ENCODE data around the gene PKP2. TPM values are rescaled to one million over a fixed set of nuclear protein-coding genes. Genes with fewer than 3 reads are reported as not detected.

The PKP2 gene
- total and polyA plus RNA-seq, 2 of the 8 experiments (the other 6 are each of a cell fraction or from before 2014, with no cell fraction given): 9.6 to 44.8 TPM

DNA sequence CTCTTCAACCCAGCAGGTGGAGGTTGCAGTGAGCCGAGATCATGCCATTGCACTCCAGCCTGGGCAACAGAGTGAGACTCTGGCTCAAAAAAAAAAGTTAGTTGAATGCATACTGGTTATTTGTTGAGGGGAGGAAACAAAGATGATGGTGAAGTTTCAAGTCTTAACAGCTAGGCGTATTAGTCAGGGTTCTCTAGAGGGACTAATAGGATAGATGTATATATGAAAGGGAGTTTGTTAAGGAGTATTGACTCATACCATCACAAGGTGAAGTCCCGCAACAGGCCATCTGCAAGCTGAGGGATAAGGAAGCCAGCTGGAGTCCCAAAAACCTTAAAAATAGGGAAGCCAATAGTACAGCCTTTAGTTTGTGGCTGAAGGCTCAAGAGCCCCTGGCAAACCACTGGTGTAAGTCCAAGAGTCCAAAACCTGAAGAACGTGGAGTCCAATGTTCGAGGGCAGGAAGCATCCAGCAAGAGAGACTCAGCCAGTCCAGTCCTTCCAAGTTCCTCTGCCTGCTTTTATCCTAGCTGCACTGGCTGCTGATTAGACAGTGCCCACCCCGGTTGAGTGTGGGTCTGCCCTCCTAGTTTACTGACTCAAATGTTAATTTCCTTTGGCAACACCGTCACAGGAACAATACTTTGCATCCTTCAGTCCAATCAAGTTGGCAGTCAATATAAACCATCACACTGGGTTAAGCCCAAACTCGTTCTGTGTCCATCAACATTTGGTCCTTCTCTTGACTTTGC lies 26.1 kb upstream of the PKP2 start:
- Histone ChIP-seq H2BK12ac (ENCODE audit: low read depth, low read length) (no peak overlapping the region), H3K36me3 (ENCODE audit: control insufficient read depth in 2 of 4, insufficient read depth in 4 of 4, low read length in 3 of 4) (no peaks in the 10 kb centered on the region), H4K91ac (replicated peaks; ENCODE audit: insufficient read length, low read length) (no peak overlapping the region), H3K4me3 (ENCODE audit: extremely low read depth in 1 of 4, insufficient read depth in 2 of 4, low read depth in 3 of 4, low read length in 4 of 4) (no peak overlapping the region), H3K4me2 (ENCODE audit: insufficient read depth in 1 of 2, low read depth in 2 of 2, low read length in 2 of 2) (no peak overlapping the region), H3K14ac (ENCODE audit: insufficient read length) (no peak overlapping the region), H3K9me3 (ENCODE audit: insufficient read depth in 2 of 2, low read depth in 1 of 2, low read length in 1 of 2) (no peaks in the 10 kb centered on the region), H3K4me1 (replicated peaks in 1 of 4; ENCODE audit: control insufficient read depth in 3 of 4, insufficient read depth in 4 of 4, low read length in 3 of 4) (no peaks in the 10 kb centered on the region), H2AFZ (ENCODE audit: low read length) (no peak overlapping the region), H3K23me2 (ENCODE audit: low read depth, low read length) (no peaks in the 10 kb centered on the region), H3K79me2 (ENCODE audit: control insufficient read depth in 1 of 2, insufficient read depth in 2 of 2, low read length in 2 of 2) (no peaks in the 10 kb centered on the region), H2BK15ac (ENCODE audit: low read length) (no peak overlapping the region), H4K5ac (ENCODE audit: insufficient read length, low read depth, low read length) (no peak overlapping the region), H3K27ac (ENCODE audit: low read depth, low read length) (no peak overlapping the region), H3K9ac (replicated peaks in 1 of 4; ENCODE audit: extremely low read depth in 1 of 4, low read depth in 3 of 4, low read length in 3 of 4) (no peak overlapping the region), H2AK5ac (ENCODE audit: low read depth, low read length) (no peak overlapping the region), H3K4ac (replicated peaks; ENCODE audit: insufficient read length, low read depth, low read length) (no peak overlapping the region), H2BK20ac (ENCODE audit: low read length) (no peak overlapping the region), H3K79me1 (ENCODE audit: low read depth, low read length) (no peaks in the 10 kb centered on the region), H3K56ac (replicated peaks; ENCODE audit: insufficient read length, low read depth, low read length) (no peak overlapping the region), H2BK120ac (replicated peaks; ENCODE audit: low read depth, low read length) (no peak overlapping the region), H3K27me3 (replicated peaks in 1 of 4; ENCODE audit: control insufficient read depth in 3 of 4, extremely low read depth in 1 of 4, insufficient read depth in 3 of 4, low read length in 3 of 4) (no peaks in the 10 kb centered on the region), H4K20me1 (replicated peaks in 1 of 2; ENCODE audit: control insufficient read depth in 1 of 2, insufficient read depth in 2 of 2, low read length in 2 of 2) (no peaks in the 10 kb centered on the region), H4K8ac (ENCODE audit: extremely low read depth, insufficient read depth, low read length) (no peak overlapping the region), H3K18ac (ENCODE audit: extremely low read depth, low read length) (no peak overlapping the region), H2BK5ac (ENCODE audit: low read depth, low read length) (no peak overlapping the region), H3K23ac (ENCODE audit: insufficient read length) (no peak overlapping the region)
- 91% methylated on average over 8 of the region's 8 CpGs; no CpG with 5 or more reads in 1 of the 2 experiments for WGBS, 2 experiments (ENCODE audit: extremely low coverage in 1 of 2, insufficient coverage in 1 of 2, insufficient read length in 1 of 2, insufficient replicate concordance in 2 of 2, low coverage in 1 of 2, low lambda C conversion rate in 2 of 2, missing lambda C conversion rate in 1 of 2)
- CTCF ChIA-PET (ENCODE audit: partially characterized antibody): interaction anchor here (0.6 to 0.7 kb wide), 2 partner anchors 33 to 897 kb away, joined by 3 read pairs; no protein-coding TSS in a partner anchor
- TF ChIP-seq JUND (IDR thresholded peaks at IDR 0.05; ENCODE audit: low read length): no peak
- no peak for TF ChIP-seq YY1 (IDR thresholded peaks at IDR 0.05; ENCODE audit: low read depth, low read length)
- TF ChIP-seq E2F6 (IDR thresholded peaks at IDR 0.05): no peak
- FAIRE-seq: no peak
- no peak for DNase-seq (ENCODE audit: low read depth in 1 of 2, low spot score in 2 of 2)
- POLR2A ChIA-PET (ENCODE audit: partially characterized antibody): interaction anchor here (2.2 kb wide), 1 partner anchor 167 kb away, joined by 9 read pairs; the partner anchor contains the start of gene YARS2
